GM19043 (cell line): ENCODE measurements around the gene ISL2.
"Not testable (repeated sequence)": the region's sequence is repeated elsewhere in the genome, so short reads cannot be mapped to it uniquely, and the experiment has no call there.

Source experiments
- ATAC-seq: cut with Tn5 transposase; IDR thresholded peaks from one replicate; pipeline ENCODE4 v1.9.1; 2021; ENCODE audit warnings: low read depth; ENCODE audit not compliant: unreplicated experiment

The ISL2 gene

GRCh38 chr15:76336254-76337058, at the start of gene ISL2:
TSS of gene ISL2 (plus strand) at chr15:76336773. CDS start at chr15:76336884, 111 bp downstream.
- ATAC-seq, result peak; percentile 45

GRCh38 chr15:76289582-76289981, 47.0 kb upstream of the ISL2 start:
- ATAC-seq, result no peak

GRCh38 chr15:76293361-76293760, 43.2 kb upstream of the ISL2 start:
- ATAC-seq, result no peak

- ATAC-seq, result not testable (repeated sequence)
Observed at GRCh38 chr15:76294463-76294862, 42.1 kb upstream of the ISL2 start.

GRCh38 chr15:76296849-76297248, 39.7 kb upstream of the ISL2 start:
- ATAC-seq, result no peak

GRCh38 chr15:76297951-76298350, 38.6 kb upstream of the ISL2 start:
- ATAC-seq, result not testable (repeated sequence)

GRCh38 chr15:76298986-76299385, 37.6 kb upstream of the ISL2 start:
- ATAC-seq, result no peak

GRCh38 chr15:76299786-76300185, 36.8 kb upstream of the ISL2 start:
- ATAC-seq, result no peak

- ATAC-seq, result no peak
Observed at GRCh38 chr15:76303909-76304308, 32.7 kb upstream of the ISL2 start.

GRCh38 chr15:76309601-76310330, 26.8 kb upstream of the ISL2 start:
- no peak for ATAC-seq

- ATAC-seq, result no peak
Observed at GRCh38 chr15:76310475-76311099, 26.0 kb upstream of the ISL2 start.

GRCh38 chr15:76311100-76311953, 25.2 kb upstream of the ISL2 start, which contains the start of gene ETFA:
TSS of gene ETFA (minus strand) at chr15:76311469. CDS start at chr15:76311388, 81 bp downstream.
- peak; percentile 97 for ATAC-seq

GRCh38 chr15:76312540-76313174, 23.9 kb upstream of the ISL2 start:
- no peak for ATAC-seq

GRCh38 chr15:76313175-76313567, 23.4 kb upstream of the ISL2 start:
- not testable (repeated sequence) for ATAC-seq

GRCh38 chr15:76313731-76314130, 22.8 kb upstream of the ISL2 start:
- ATAC-seq, result no peak

GRCh38 chr15:76320012-76320411, 16.6 kb upstream of the ISL2 start:
- no peak for ATAC-seq

GRCh38 chr15:76321171-76321570, 15.4 kb upstream of the ISL2 start:
- ATAC-seq, result no peak

GRCh38 chr15:76321602-76322001, 15.0 kb upstream of the ISL2 start:
- ATAC-seq, result no peak

GRCh38 chr15:76324066-76324465, 12.5 kb upstream of the ISL2 start:
- no peak for ATAC-seq

- ATAC-seq, result no peak
Observed at GRCh38 chr15:76325704-76326103, 10.9 kb upstream of the ISL2 start.
